AG04449 (cell line): Measurements from ENCODE around the gene DPF1.

Experiments used
- CTCF ChIA-PET: fragments of 350-600 bp; formaldehyde crosslinking; extraction: SDS; loops from one replicate; lab custom pipeline; 2021; ENCODE audit warnings: antibody characterized with exemption; lab: Yijun Ruan, JAX
- POLR2A ChIA-PET: fragments of 400-600, 350-600 bp; formaldehyde crosslinking; extraction: SDS; loops from one replicate; lab custom pipeline; 2020; ENCODE audit warnings: antibody characterized with exemption, inconsistent platforms; lab: Yijun Ruan, JAX
- DNase-seq: peaks from one replicate; pipeline ENCODE4 v3.0.0-alpha.2; 2010; ENCODE audit warnings: low read depth, low spot score
- H3K4me3 ChIP-seq: 2 replicates; pipeline ENCODE4 v1.5.1; 2011; ENCODE audit warnings: low read depth, mild to moderate bottlenecking, control low read depth, low read length
- CTCF ChIP-seq: IDR thresholded peaks from one replicate; pipeline ENCODE4 v1.5.1; 2011; ENCODE audit warnings: mild to moderate bottlenecking, moderate library complexity, low read length, control low read depth, inconsistent platforms; ENCODE audit not compliant: insufficient read depth; ENCODE audit errors: missing control alignments

Gene DPF1

GRCh38 chr19:38210458-38210987, 13.5 kb downstream of the DPF1 start:
- POLR2A ChIA-PET = no interaction called here
- TF ChIP-seq CTCF = no peak

GRCh38 chr19:38209671-38210457, 14.2 kb downstream of the DPF1 start:
- no peak for TF ChIP-seq CTCF
- H3K4me3 ChIP-seq = peak overlapping the region; percentile 36
- DNase-seq = no peak
- ChIA-PET POLR2A (no interaction called here), CTCF (interaction anchor here (0.9 to 1.6 kb wide), 3 partner anchors 34 to 308 kb away, joined by 3 to 6 read pairs (median 4); no protein-coding TSS in a partner anchor)

More at GRCh38 chr19:38210458-38210987, 13.5 kb downstream of the DPF1 start:
- no peak for DNase-seq
- CTCF ChIA-PET = interaction anchor here (1.6 kb wide), 1 partner anchor 68 kb away, joined by 6 read pairs; no protein-coding TSS in a partner anchor
- peak overlapping the region; percentile 18; the same call in 1 of the 2 replicates for H3K4me3 ChIP-seq

GRCh38 chr19:38209152-38209551, 14.9 kb downstream of the DPF1 start:
- no peak for TF ChIP-seq CTCF
- ChIA-PET POLR2A (no interaction called here), CTCF (interaction anchor here (0.6 to 1.6 kb wide), 6 partner anchors 18 to 307 kb away, joined by 3 to 6 read pairs (median 3); partner anchors contain the start of gene WDR87)
- peak overlapping the region; percentile 36; the same call in 1 of the 2 replicates for H3K4me3 ChIP-seq
- no peak for DNase-seq

- no peak for DNase-seq
- no peak overlapping the region for H3K4me3 ChIP-seq
- POLR2A ChIA-PET = no interaction called here
- CTCF ChIA-PET = interaction anchor here (0.6 to 1.1 kb wide), 4 partner anchors 18 to 302 kb away, joined by 3 read pairs; partner anchors contain the start of gene WDR87
- no peak for TF ChIP-seq CTCF
Measured at GRCh38 chr19:38208571-38208970, 15.5 kb downstream of the DPF1 start.

GRCh38 chr19:38207543-38207942, 16.5 kb downstream of the DPF1 start:
- DNase-seq = no peak
- no peak for TF ChIP-seq CTCF
- ChIA-PET CTCF (no interaction called here), POLR2A (no interaction called here)
- no peak overlapping the region for H3K4me3 ChIP-seq

GRCh38 chr19:38206928-38207327, 17.1 kb downstream of the DPF1 start:
- ChIA-PET CTCF (interaction anchor here (1.4 to 2.0 kb wide), 2 partner anchors 11 to 19 kb away, joined by 3 to 6 read pairs; no protein-coding TSS in a partner anchor), POLR2A (no interaction called here)

More at GRCh38 chr19:38206928-38207327, 17.1 kb downstream of the DPF1 start:
- TF ChIP-seq CTCF = no peak
- no peak for DNase-seq
- H3K4me3 ChIP-seq = no peak overlapping the region
